H1 (cell line): ENCODE results near the gene MMP12. TPM values are rescaled to one million over a fixed set of nuclear protein-coding genes. Genes with fewer than 3 reads are reported as not detected.

Experiments
- CHD1 ChIP-seq: IDR thresholded peaks from 2 replicates; pipeline ENCODE4 v1.6.1; 2012; ENCODE audit warnings: low read depth, low read length, improper control_type of control experiment
- CHD7 ChIP-seq: fragments of 300-600 bp; sonication (generic); IDR thresholded peaks from 2 replicates; pipeline ENCODE4 v1.7.1; 2012; ENCODE audit warnings: low read length, moderate library complexity, mild to moderate bottlenecking, inconsistent platforms; ENCODE audit not compliant: insufficient replicate concordance
- CREB1 ChIP-seq: IDR thresholded peaks from 2 replicates; pipeline ENCODE4 v1.6.1; 2012; ENCODE audit warnings: inconsistent platforms
- FOSL1 ChIP-seq: IDR thresholded peaks from 2 replicates; pipeline ENCODE4 v1.6.1; 2011; ENCODE audit warnings: mild to moderate bottlenecking, low read depth, low read length, moderate library complexity; ENCODE audit not compliant: insufficient read depth
- HDAC6 ChIP-seq: IDR thresholded peaks from one replicate; pipeline ENCODE4 v1.7.1; 2012; ENCODE audit warnings: low read depth, mild to moderate bottlenecking, inconsistent platforms, low read length, moderate library complexity
- MAX ChIP-seq: IDR thresholded peaks from 2 replicates; pipeline ENCODE4 v1.6.1; 2012; ENCODE audit warnings: inconsistent platforms
- RBBP5 ChIP-seq: IDR thresholded peaks from 2 replicates; pipeline ENCODE4 v1.7.1; 2012; ENCODE audit warnings: low read depth, mild to moderate bottlenecking, inconsistent platforms, low read length, moderate library complexity, borderline replicate concordance
- SAP30 ChIP-seq: fragments of 300-600 bp; sonication (generic); IDR thresholded peaks from 2 replicates; pipeline ENCODE4 v1.7.1; 2012; ENCODE audit warnings: low read length, moderate library complexity, mild to moderate bottlenecking, inconsistent platforms; ENCODE audit not compliant: insufficient read depth, insufficient replicate concordance
- TAF1 ChIP-seq: IDR thresholded peaks from 2 replicates; pipeline ENCODE4 v1.6.1; 2011; ENCODE audit warnings: mild to moderate bottlenecking, low read depth, low read length
- polyA plus RNA-seq, 7 experiments: library from polyadenylated mRNA; depleted of rRNA in 3 of 7; stranded (reverse) in 5 of 7; unstranded in 2 of 7; fragments of >200 nt in 5 of 7; fragments of 200-250 nt in 2 of 7; gene quantifications; 1 replicate in 5 of 7; 2 replicates in 1 of 7; 4 replicates in 1 of 7; pipeline versions ENCODE4 v1.2.1 to v1.2.3, GENCODE V29; 2011 to 2013; ENCODE audit warnings: missing spikeins in 2 of 7, mixed read lengths in 2 of 7
- total RNA-seq: library from RNA; stranded (reverse); fragmentation: NEBNext Ultra II Directional; extraction: Animal tissue kit (Norgen Biotek cat#: 25700); gene quantifications from 2 replicates; pipeline ENCODE4 v1.2.1, GENCODE V29; 2021

MMP12 gene
- total and polyA plus RNA-seq, 2 of the 8 experiments (the other 6 are each of a cell fraction or from before 2014, with no cell fraction given), result not detected

- TF ChIP-seq CHD7 (no peak), HDAC6 (no peak), TAF1 (no peak), CHD1 (no peak), CREB1 (no peak), MAX (no peak), SAP30 (no peak), RBBP5 (no peak), FOSL1 (no peak)
- TF ChIP-seq, all 59 proteins: peak for 0
These were observed 25.6 kb upstream of the MMP12 start (continued) for GRCh38 chr11:102900346-102900745.
